HPDE6-E6E7 (cell line): Measurements from ENCODE around the gene CNOT8.
"Not testable (repeated sequence)": the region's sequence is repeated elsewhere in the genome, so short reads cannot be mapped to it uniquely, and the experiment has no call there.

Source experiments
- DNase-seq: peaks from one replicate; pipeline ENCODE4 v3.0.0; 2011; ENCODE audit warnings: missing footprints; ENCODE audit errors: extremely low spot score

The CNOT8 gene

DNA sequence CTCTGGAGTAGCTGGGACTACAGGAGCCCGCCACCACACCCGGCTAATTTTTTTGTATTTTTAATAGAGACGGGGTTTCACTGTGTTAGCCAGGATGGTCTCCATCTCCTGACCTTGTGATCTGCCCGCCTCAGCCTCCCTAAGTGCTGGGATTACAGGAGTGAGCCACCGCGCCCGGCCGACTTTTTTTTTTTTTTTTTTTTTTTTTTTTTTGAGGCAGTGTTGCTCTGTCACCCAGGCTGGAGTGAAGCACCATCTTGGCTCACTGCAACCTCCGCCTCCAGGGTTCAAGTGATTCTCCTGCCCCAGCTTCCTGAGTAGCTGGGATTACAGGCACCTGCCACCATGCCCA lies 22.8 kb upstream of the CNOT8 start:
- not testable (repeated sequence) for DNase-seq

DNA sequence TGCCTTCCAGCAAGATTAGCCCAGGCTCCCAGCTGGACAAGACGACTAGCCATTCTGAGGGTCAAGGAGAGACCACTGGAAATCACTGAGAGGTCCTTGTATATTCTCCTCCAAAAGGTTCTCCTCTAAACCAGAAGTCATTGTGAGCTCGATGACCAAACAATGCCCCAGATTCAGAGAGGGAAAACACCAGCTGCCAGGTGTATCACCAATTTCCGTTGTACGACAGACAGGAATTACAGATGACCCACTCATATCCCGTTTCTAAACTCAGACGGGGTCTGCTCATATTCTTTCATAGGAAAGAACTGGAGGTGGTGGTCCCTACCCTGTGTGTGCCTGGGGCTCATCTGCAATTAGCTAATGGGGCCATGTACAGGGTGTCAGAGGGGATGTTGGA lies 22.2 kb upstream of the CNOT8 start:
- DNase-seq, result no peak

DNA sequence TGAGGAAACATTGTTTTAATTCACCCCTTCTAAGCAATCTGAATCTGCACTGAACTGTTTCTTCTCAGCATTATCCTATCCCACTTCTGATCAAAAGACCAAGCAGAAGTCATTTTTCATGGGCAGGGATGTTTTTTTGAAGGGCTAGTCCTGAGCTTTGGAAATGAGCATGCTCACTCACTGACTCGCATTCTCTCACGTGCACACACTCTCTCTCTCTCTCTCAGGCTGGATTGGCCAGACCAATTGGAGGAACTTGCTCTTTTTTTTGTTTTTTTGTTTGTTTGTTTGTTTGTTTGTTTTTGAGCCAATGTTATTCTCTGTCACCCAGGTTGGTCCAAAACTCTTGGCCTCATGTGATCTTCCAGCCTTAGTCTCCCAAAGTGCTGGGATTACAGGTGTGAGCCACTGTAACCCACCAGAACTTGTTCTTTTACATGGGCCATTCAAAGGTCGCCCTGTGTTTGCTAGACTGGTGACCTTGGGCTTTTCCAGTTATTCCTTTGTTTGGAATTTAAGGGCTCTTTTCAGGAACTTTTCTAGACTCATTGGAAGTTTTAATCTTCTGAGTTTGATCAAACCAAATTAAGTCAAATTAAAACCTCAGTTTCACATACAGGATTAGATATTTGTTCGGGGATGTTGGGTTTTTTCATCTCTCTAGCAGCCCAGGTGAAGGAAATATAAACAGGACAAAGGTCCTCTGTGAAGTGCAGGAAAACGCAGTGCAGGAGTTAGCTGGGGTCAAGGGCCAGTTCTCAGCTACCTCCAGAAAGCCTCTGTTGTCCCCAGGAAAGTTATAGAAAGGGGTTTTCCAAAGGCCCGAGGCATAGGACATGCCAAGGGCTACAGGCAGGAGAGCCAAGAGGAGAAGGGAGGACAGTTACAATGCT lies 21.2 kb upstream of the CNOT8 start:
- no peak for DNase-seq

DNA sequence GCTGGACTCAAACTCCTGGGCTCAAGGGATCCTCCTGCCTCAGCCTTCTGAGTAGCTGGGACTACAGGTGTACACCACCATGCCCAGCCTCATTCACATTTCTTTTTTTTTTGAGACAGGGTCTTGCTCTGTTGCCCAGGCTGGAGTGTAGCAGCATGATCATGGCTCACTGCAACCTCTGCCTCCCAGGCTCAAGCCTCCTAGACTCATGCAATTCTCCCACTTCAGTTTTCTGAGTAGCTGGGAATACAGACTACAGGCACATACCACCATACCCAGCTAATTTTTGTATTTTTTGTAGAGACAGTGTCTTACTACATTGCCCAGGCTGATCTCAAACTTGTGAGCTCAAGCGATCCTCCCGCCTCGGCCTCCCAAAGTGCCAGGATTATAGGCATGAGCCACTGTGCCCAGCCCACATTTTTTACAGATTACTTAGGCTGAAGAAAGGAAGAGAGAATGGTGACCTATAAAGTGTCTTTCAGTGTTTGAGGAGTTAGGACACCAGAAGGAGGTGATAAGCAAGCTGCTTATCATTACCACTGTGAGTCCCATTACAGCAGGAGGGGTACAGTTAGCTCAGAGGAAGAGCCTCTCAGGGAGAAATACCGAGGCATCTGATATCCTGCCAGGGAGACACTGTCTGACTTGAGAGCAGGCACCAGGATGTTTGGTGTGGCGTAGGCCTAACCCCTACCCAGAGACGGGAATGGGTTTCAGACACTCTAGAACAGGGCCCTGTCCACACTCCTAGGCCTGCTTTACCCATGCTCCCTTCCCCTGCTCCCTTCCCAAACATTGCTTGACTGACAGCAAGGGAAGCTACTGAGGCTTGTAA lies 17.8 kb upstream of the CNOT8 start:
- DNase-seq, result no peak

DNA sequence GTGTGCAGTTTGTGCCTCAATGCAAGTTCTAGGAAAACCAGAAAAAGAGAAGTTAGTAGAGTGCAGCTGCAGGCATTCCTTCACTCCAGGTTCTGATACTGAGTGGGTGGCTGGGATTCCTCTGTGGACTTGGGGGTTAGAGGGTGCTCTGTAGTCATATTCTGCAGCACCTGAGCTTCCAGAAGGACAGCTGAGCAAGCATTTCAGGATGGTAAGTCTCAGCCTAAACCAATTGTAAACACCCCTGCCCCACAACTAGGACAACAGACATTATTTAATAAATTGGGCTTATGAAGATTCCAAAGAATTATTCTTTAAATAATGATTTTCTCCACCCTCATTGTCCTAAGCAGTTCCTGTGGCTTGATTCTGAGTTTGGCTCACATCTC lies 17.2 kb upstream of the CNOT8 start:
- no peak for DNase-seq

DNA sequence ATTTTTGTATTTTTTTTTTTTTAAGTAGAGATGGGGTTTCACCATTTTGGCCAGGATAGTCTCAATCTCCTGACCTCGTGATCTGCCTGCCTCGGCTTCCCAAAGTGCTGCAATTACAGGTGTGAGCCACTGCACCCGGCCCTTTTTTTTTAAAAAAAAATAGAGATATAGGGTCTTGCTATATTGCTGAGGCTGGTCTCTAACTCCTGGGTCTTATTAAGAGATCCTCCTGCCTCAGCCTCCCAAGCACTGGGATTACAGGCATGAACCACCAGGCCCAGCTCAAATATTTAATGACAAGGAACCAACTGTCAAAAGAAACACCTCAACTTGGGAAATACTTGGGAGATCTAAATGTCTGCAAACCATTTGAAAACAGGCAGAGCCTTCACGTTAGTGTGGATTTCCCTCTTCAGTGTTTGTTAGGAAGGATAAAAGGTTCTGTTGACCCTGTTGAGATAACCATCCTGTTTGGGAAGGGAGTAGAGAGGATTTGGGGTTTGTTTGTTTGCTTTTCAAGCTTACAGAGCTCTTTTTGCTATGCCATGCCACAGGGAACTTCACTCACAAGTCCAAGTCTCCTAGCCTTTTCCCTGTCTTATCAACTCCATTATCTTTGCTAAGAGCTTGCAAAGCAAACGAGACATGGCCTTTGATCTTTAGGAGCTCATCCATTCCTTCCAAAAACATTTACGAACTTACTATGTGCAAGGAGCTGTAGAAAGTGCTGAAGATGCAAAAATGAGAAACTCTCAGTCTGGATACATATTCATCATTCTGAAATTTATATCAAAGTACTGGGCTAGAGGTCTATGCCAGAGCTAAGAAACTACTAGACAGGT lies 15.5 kb upstream of the CNOT8 start:
- no peak for DNase-seq

DNA sequence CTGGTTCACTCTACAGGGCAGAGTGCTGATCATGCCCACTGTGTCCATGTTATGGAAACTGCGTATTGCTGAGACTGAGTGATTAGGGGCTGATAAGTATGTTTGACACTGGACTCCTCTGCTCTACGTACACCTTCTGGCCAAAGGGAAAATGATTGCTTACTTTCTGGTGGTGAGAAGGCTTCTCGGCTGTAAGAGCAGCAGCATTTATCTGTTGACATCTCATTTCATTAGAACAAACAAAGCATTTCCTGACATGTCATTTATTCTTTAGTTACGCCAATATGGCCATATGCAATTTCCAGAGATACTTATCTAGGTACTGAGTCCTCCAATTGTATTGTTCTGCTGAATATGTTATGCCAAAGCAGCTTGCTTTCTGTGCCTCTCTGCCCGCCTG lies 13.6 kb upstream of the CNOT8 start:
- no peak for DNase-seq

DNA sequence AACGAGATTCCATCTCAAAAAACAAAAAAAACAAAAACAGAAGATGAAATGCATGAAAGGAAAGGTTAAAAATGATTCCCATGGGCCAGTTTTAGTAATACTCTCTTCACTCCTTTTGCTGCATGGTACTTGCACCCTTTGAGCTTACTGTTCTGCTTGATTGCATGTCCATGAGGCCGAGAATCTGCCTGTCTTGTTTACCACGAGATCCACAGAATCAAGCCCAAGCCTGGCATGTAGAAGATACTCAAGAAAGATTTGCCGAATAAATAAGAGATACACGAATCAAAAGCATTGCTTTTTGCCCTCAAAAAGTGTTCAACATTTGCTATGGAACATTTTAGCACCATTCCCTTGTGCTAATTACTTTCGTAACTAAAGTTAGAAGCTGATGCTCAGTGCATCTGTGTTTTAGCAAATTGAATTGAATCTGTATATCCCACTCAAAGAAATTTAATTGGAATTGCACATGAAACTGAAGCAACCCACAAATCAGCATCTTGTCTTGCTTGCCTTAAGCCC lies 9.1 kb upstream of the CNOT8 start:
- no peak for DNase-seq

DNA sequence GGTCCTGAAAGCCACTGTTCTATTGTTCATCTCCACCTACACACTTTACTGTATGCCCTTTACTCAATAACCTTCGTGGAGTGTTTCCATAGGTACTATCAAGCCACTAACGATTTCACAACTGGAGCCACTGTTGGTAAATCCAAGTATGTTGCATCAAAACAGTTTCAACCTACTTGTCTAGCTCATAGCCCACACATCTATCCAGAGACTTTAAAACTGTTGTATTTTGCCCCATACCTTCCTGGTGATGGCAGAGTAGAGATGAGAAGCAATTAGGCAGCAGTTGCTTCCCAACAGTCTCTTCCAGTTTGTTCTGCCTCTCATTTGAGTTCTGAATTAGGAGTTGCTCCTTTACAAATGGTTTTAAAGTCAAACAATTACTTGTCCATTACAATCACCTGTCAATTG lies 8.6 kb upstream of the CNOT8 start:
- DNase-seq, result no peak

DNA sequence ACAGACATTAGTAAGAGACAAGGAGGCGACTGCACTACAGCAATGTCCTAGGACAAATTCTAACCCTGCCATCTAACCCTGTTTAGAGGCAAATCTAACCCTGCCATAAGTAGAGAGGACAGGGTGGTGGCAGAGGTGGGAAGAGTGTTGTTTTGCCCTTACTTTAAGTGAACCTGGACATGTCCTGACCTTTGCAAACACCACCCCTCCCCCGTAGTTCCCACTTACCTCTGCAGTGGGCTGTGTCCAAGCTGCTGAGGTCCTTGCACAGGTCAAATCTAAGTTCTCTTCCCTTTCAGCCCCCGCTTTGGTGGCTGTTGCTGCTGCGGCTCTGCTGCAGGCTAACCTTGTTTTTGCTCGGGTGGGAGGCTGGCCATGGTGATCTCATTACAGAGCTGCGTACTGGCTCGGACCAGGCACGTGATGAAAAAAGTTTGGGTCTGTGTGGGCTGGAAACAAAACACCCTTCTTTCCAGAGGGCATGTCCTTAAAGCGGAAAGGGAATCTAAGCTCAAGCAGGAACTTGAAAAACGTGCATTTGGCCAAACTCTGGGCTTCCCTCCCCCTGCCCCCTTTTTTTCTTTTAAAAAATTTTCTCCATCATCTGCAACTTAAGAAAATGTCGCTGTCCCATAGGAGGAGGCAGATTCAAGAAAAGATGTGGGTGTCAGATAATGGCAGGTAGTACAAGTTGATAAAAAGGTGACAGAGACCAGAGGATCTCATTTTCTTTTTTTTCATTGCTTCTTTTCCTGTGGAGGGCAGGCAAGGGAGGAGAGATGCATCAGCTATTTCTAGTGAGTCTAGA lies 8.0 kb upstream of the CNOT8 start, which contains the start of gene FAXDC2:
FAXDC2 (minus strand) TSS at position 349 of the 808 bp plus-strand sequence. CDS start 12,425 bp downstream, outside the sequence.
- DNase-seq, result no peak

DNA sequence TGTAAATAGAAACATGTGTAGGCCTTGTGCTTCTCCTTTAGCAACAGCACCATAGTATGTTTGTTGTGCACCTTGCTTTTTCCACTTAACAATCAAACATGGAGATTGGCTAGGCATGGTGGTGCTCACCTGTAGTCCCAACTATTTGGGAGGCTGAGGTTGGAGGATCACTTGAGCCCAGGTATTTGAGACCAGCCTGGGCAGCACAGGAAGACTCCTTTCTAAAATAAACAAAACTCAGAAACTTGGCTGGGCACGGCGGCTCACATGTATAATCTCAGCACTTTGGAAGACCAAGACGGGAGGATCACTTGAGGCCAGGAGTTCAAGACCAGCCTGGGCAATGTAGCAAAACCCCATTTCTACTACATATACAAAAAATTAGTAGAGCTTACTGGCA lies 7.1 kb upstream of the CNOT8 start:
- DNase-seq, result no peak

DNA sequence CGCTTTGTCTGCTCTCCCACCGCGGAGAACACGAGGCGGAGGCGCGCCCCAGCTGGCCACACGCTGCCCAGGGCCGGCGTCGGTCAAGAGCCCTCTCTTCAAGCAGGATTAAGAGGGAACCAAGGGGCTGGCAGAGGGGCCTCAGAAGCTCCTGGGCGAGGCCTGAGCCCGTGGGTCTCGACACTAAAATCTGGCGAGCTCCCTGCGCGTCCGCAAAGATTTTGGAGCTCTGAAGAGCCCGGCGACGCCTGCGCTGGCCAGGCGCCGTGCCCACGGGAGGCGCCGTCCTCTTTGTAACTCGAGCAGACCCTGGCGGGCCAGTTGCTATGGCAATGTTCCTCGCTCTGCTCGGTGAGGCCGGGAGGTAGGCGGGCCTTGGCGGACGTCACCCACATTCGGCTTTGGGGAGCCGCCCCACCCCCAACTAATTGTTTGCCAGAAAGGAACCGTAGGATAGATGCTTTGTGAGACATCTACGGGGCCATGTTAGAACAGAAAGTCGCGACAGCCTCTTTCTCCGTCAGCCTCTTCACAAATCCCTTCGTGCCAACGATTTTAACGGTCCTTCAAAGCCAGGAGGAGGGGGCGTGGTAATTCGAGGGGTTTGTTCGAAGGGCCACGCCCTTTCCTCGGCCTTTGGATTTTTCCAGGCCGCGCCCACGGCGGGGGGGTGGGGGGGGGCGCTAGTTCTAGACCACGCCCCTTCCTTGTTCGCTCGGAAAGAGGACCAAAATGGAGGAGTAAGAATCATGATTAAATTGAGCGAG lies 714 bp upstream of the CNOT8 start:
- DNase-seq, result peak; percentile 85

DNA sequence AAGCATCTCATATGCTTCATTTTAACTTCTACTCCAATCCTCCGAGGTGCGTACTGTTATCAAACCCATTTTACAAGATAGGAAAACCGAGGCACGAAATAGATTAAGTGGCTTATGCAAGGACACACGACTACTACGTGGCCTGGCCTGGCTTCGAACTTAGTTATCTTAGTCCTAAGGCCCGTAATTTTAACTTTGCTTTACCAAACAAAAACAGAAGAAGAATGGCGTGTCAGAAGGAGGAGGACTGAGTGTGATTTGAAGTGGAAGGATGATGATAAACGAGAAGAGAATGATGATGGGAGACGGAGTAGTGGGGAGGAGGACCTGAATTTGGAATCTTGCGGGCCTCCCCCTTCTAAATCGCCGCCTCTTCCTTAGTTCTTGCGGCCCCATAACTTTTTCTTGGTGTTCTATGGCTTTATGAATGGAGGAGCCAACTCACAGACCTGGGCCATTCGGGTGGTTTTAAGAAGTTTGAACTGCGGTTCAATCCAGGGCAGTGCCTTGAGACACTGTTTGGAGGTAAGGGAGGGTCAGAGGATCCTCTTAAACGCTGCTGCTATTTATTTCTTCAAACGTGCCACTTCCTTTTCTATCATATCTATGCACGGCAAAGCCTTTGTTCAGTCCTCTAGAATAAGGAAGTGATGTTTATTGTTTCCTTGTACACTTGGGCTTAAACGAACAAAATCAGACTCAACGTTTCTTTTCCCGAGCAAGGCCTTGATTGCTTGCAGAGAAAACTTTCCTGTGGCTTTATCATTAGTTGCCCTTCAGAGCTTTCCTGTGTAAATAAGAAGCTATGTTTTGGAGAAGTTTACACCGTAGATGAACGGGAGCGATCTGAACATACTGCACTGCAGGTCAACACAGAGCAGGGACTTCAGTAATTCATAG lies 795 bp downstream of the CNOT8 start:
- no peak for DNase-seq

DNA sequence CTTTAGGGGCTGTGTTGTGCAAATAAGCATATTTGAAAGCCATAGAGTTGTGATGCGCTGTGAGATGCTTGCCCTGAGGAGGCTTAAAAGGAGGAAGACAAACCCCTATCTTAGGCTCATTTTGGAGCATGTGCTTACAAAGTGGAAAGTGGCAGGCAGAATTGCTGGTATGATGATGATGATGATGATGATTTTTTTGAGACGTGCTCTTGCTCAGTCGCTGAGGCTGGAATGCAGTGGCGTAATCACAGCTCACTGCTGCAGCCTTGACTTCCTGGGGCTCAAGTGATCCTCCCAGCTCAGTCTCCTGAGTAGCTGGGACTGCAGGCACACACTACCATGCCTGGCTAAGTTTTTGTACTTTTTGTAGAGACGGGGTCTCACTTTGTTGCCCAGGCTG lies 1.7 kb downstream of the CNOT8 start:
- DNase-seq, result no peak

DNA sequence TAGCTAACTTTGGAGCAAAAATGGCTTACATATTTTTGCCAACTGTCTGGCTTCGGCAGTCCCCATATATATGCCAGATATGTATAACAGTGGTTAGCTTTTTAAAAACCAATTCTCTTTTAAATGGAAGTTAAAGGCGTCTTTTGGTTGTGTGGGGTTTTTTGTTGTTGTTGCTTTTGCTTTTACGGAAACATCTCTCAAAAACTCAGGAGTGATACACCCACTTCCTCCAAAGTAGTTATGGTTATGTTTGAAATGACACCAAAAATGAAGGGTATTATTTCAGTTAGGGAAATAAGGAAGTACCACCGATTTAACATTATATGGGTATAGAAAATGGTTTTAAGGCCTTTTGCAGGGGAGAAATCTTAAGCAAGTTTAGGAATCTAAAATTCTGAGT lies 2.3 kb downstream of the CNOT8 start:
- DNase-seq, result no peak

DNA sequence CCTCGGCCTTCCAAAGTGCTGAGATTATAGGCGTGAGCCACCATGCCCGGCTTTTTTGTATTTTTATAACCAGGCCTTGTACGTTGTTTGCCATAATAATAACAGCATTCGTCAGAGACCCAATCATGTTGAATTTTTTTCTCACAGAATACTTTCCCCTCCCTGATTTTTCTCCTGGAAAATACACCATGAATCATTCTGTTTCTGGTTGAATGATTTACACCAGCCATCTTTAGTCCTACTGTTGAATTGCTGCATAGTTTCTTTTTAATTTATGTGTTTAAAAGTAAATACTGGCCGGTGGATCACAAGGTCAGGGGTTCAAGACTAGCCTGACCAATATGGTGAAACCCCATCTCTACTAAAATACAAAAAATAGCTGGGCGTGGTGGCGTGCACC lies 3.5 kb downstream of the CNOT8 start:
- DNase-seq, result no peak

DNA sequence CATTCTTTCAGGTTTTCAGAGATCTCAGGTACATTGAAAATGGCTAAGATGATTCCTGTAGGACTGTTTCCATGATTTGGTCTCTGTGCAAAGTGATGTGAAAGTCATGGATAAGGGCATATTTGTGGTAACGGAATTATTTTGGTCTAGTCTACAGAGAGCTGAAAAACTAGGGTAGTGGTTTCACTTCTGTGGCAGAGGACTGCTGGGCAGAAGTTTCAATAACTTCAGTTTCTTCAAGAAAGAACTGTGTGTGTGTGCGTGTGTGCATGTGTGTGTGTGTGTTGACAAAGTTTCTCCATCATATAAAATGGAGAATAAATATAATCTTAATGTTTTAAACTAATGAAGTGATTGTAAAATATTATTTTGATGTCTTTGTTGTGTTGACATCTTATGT lies 4.3 kb downstream of the CNOT8 start:
- no peak for DNase-seq

DNA sequence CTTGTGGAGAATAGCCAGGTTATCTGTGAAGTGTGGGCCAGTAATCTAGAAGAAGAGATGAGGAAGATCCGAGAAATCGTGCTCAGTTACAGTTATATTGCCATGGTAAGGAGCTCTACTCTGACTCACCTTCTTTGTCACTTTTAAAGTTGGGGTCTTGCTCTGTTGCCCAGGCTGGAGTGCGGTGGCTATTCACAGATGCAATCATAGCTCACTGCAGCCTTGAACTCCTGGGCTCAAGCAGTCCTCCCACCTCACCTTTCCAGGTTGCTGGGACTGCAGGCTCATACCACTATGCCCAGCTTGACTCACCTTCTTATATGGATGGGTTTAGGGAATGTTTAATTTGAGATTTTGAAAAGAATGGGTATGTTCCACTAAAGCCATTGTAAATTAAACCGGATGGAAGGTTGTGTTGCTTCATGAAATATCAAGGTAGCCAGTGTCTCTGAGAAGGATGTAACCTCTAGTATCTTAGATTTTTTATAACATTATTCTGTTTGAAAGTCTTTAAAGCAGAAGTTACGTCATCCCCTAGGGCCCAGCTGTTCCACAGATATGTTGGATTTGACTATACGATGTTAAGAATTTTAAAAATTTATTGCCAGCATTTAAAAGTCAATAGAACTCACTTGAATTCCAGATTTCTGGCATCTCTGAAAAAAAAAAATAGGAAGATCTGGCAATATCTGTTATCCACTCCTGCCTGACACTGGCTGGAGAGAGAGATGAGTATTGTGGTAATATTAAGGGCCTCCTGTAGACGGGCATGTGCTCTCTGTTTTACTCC lies 5.1 kb downstream of the CNOT8 start:
- no peak for DNase-seq
